CD4-positive, alpha-beta T cell treated with Interleukin-6 for 4 hours (primary cell): ENCODE data around the gene SMPX.

Experiments
- DNase-seq: peaks from one replicate; pipeline ENCODE4 v3.0.0-alpha.2; 2020; ENCODE audit warnings: mixed read lengths

The SMPX gene

GRCh38 chrX:21741869-21742701, 15.8 kb downstream of the SMPX start:
- DNase-seq, result no peak

GRCh38 chrX:21741364-21741763, 16.6 kb downstream of the SMPX start:
- no peak for DNase-seq

GRCh38 chrX:21740329-21741274, 17.3 kb downstream of the SMPX start:
- DNase-seq, result no peak

DNA sequence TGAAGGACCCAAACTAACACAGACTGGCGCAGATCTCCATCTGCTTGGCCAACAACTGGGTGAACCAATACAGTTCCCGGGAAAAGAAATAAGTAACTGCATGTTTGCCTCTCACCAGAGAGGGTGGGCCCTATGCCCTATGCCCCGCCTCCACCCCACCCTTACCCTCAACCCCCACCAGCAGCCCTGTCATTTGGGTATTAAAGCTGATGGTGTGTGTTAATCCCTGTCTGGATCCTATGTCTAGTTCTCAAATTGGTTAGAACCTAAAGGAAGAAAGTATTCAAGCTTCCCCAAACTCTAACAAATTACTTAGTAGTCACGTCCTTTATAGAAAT, 19.0 kb downstream of the SMPX start:
- DNase-seq, result no peak

GRCh38 chrX:21738210-21738949, 19.5 kb downstream of the SMPX start:
- no peak for DNase-seq

DNA sequence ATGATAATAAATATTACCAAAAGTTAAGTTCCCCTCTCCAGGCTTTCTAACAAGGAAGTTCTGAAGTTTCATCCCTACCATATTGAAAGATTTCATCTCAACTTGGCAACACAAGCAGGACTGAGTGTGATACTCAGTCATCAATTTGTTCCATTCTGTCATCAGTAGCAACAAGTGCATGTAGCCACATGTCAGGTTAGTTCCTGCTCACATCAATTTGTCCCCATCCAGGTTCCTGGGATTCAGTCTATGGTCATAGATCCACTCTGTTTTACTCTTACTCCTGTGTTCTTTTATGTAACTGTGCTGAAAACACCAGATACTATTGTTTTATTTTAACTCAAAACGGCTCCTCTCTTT, 22.2 kb downstream of the SMPX start:
- DNase-seq, result no peak

- DNase-seq, result no peak
These were observed 22.7 kb downstream of the SMPX start for GRCh38 chrX:21735038-21735767.

- DNase-seq, result no peak
These were observed 23.7 kb downstream of the SMPX start for GRCh38 chrX:21734175-21734574.

- DNase-seq, result no peak
These were observed 24.2 kb downstream of the SMPX start for GRCh38 chrX:21733705-21734104.

DNA sequence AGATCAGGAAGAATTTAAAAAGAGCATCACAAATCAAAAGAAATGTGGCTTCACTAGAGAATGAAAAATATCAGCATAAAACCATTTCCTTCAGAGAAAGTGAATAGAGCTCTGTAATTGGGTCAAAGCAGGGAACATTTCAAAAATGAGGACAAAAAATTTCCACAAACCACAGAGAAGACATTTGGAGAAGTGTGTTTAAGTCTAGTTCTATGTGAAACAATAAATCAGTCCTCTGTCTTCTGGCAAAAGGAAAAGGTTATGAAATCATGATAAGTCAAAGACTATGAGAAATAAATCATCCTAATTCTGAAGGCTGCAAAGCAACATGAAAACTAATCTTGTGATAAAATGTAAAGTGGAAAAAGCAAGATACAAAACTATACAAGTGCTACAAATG, 27.9 kb downstream of the SMPX start:
- no peak for DNase-seq

DNA sequence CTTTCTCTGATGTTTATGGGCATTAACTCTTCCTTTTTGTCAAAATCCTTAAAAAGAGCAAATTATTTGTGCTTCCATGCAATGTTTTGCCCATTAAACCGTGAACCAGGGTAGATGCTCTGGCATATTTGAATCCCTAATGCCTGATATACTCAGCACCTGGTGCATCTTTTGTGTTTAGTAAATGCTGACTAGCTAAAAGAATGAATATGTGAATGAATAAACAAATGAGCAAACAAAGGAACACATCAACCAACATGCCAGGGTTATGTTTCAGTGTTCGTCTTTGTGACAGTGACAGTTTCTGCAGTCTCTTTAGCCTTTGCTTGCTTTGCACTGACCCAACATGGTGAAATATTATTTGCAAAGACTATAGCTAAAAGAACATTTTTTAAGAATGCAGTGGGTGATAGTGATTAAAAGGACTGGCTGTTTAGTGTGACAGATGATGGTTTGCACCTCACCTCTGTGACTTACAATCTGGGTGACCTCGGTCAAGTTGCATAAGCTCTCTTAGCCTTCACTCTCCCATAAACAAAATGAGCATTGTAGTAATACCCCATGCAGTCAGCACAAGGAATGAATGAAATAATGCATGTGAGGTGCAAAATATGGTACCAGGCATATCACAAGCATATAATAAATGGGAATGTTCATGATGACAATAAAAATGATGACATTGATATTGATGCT, 29.5 kb downstream of the SMPX start:
- DNase-seq, result no peak

DNA sequence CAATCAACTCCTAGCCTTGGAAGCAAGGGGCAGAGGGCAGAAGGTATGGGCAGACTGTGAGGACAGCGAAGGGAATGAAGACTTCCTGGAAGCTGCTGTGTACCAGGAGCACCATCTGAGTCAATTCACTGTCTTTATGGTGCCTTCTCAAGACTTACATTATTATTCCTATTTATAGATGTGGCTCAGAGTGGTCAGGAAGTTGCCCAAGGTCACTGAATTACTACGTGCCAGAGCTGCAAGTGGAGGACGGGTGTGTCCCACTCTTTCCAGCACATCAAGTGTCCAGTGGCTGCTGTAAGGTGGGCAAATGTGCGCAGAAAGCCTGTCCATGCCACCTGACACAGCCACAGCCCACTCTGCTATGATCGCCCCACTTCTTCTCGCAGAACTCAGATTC, 32.0 kb downstream of the SMPX start:
- DNase-seq, result no peak

DNA sequence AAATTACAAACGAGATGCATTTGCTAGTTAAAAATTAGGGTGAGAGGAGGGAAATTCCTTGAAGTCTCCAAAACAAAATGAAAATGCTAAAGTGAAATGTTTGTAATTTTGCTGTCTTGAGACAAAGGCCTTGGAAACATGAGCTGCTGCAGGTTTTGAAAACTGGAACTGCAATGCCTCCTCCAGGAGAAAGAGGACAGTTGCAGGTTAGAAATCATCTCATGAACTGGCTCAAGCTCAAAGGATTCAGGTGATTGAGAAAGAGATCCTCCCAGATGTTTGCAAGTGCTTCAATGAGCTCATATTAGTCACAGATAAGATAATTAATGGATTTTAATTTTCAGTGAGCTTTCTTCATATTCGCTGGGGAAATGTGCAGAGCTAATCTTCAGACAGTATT, 32.4 kb downstream of the SMPX start:
- peak; percentile 3 for DNase-seq

DNA sequence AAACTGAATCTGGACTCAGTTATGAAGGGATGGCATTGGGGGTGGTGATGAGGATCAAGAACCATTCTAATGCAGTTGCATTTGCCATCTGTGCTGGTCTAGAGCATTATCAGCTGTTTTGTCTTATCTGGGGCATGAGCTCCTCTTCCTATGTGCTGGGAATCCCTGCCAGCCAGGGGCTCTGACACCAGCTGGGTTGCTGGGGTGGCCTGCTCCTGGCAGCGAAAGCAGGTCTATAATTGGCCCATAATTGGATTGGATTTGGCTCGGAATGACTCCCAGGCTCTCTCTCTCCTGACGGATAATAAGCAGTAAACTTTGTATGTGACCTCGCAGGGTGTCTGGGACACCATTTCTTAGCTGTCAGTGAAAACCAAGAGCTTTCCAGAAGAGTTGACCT, 34.1 kb downstream of the SMPX start:
- DNase-seq, result no peak

GRCh38 chrX:21723084-21723483, 34.8 kb downstream of the SMPX start:
- no peak for DNase-seq

DNA sequence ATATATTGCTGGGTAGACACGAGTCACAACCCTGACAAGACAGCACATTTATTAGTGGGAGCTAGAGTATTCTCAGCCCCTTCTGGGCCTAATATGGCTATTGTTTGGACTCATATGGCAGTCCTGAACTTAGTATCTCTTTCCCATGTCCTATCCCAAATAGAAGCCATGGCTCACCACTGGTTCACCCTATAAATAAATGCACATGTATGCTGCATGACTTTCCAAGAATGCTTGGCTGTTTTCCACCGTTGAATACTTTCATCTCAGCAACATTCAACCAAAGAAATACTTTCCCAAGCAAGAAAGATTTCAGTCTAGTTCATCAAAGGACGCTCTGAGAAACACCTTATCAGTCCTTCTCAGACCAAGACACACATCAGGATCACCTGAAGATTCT, 36.7 kb downstream of the SMPX start:
- no peak for DNase-seq

- DNase-seq, result no peak
These were observed 39.3 kb downstream of the SMPX start for GRCh38 chrX:21718575-21718974.

DNA sequence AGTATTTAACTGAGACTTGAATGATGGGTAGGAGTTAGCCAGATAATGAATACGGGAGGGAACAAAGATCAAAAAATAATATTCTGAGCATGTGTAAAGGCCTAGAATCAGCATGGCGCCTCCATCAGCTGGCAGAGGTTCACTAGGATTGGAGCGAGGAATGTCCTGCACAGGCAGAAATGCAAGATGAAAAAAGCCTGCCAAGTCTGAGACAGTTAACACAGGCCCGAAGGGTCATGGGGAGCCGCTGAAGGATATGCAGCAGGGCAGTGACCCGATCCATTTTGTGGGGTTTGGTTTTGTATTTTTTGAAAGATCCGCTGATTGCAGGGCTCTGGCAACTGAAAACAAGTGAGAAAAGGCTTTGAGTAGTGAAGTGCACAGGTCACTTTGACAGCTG, 40.1 kb downstream of the SMPX start:
- DNase-seq, result no peak

DNA sequence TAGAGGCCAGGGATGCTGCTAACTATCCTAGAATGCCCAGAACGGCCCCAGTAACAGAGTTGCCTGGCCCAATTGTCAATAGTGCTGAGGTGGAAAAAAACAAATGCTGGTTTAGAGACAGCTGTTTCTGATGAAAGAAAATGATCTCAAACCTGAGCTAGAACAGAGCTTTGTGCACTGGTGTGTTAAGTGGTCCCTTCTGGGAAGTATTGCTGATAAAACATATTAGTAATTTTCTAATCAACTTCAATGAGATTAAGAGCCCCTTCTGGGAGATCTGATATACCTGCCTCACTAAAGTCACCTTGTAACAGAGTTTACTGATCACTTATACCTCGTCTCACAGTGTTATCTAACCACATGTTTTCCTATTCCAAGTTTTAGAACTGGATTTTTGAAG, 42.1 kb downstream of the SMPX start:
- no peak for DNase-seq

DNA sequence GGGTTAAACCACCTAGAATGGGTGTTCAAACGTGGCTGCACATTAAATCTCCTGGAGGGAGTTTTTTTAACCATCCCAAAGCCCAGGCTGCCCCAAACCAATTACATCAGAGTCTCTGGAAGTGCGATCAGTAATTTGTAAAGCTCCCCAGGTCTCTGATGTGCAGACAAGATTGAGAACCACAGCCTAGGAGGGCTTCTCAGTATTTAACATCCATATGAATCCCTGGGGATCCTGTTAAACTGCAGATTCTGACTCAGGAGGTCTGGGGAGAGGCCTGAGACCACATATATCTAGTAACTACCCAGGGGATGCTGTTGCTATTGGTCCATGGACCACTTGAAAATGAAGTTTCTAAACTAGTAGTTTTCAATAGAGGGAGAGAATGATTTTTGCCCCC, 42.6 kb downstream of the SMPX start:
- DNase-seq, result no peak

DNA sequence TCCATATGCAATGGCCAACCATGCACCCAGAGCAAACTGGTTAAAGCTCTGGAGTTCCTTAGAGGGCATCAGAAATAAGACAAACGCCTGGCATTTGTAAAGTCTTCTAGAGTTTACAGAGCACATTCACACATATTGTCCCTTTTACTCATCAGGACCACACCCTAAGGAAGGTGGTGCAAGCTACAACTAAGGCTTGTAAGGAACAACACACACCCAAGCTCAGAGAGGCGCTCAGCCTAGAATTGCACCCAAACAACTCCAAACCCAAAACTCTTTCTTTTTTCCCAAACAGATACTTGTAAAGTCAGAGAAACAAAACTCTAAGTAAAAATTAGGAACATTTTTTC, 46.1 kb downstream of the SMPX start:
- no peak for DNase-seq

- no peak for DNase-seq
These were observed 46.6 kb downstream of the SMPX start for GRCh38 chrX:21711129-21711847.
